ENCODE data around the gene LMO1. TPM values are rescaled to one million over a fixed set of nuclear protein-coding genes. Genes with fewer than 3 reads are reported as not detected.

Gene LMO1
- total RNA-seq, 2 experiments from 2014 or later = not detected

GRCh38 chr11:8204025-8204424, 59.7 kb downstream of the LMO1 start:
- Mint-ChIP-seq H3K4me3 (no peak overlapping the region), H3K4me1 (no peaks in the 10 kb centered on the region)
- CTCF ChIA-PET = interaction anchor here (1.0 to 2.2 kb wide), 2 partner anchors 11 to 60 kb away, joined by 3 to 5 read pairs; partner anchors contain the start of gene LMO1

DNA sequence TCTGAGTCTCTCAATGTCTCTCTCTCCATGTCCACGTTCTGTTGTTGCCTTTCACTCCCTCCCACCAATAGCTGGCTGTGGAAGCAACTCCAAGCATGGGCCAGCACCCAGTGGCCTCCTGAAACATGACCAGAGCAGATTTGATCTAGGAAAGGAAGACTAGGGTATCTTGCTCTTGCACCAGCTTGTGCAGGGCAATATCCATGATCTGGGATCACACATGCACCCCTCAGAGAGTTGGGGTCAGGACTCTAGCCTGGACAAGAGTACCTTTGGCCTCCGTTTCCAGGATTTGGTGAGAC, 60.3 kb downstream of the LMO1 start:
- no peak for DNase-seq

More at GRCh38 chr11:8204025-8204424, 59.7 kb downstream of the LMO1 start:
- Mint-ChIP-seq H3K9me3 (ENCODE audit: low read depth) (no peaks in the 10 kb centered on the region), H3K27ac (no peak overlapping the region), H3K36me3 (no peaks in the 10 kb centered on the region), H3K27me3 (peaks cover 30% of the 10 kb centered on the region)
- no peak for DNase-seq
- no peak for ATAC-seq

DNA sequence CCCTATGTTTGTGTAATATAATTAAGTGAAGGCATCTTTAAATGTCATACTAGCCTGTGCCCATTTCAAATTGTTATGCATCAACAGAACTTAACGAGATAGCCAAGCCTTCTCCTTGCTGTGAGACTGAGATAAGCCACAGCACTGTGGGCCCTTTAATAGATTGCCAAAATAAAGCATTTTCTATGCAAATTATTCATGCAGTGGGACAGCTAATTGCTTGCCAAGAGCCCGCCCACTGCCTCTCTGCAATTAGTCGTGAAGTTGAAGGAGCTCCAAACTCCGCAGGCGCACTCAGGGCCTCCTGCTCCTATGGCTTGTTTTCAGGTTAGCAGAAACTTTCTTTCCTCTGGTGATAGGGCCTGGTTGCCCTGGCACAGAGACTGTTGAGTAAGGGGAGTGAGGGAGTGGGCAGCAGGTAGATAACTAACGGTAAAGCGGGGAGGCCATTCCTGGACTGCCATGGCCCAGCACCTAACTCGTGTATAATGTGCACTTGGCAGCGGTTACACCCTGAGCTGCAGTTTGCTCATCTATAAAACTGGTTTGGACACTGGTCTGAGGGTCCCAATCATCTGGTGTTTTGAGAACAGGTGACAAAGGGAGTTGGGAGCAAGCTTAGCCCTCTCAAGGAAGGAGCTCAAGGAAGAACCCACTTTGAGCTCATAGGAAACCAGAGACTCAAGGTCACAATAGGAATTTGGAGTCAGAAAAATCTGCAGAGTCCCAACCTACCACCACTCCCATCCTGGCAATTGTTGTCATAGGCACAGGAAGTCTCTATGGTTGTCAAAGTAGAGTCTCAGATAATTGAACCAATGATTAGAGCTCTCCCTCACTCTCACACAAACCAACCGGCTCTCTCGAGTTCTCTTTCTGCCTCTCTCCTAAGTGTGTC, 60.9 kb downstream of the LMO1 start:
- Mint-ChIP-seq H3K27ac (no peak overlapping the region), H3K27me3 (peaks cover 29% of the 10 kb centered on the region), H3K36me3 (no peaks in the 10 kb centered on the region), H3K9me3 (ENCODE audit: low read depth) (no peaks in the 10 kb centered on the region), H3K4me1 (no peaks in the 10 kb centered on the region), H3K4me3 (no peak overlapping the region)
- ATAC-seq (no peak), DNase-seq (no peak)
- CTCF ChIA-PET = interaction anchor here (1.1 to 2.2 kb wide), 2 partner anchors 61 to 104 kb away, joined by 3 to 5 read pairs; partner anchors contain the start of gene LMO1

More for the DNA sequence above, 60.3 kb downstream of the LMO1 start:
- Mint-ChIP-seq H3K4me3 (no peak overlapping the region), H3K27me3 (peaks cover 29% of the 10 kb centered on the region), H3K4me1 (no peaks in the 10 kb centered on the region), H3K9me3 (ENCODE audit: low read depth) (no peaks in the 10 kb centered on the region), H3K27ac (no peak overlapping the region), H3K36me3 (no peaks in the 10 kb centered on the region)
- CTCF ChIA-PET = interaction anchor here (1.0 to 2.2 kb wide), 2 partner anchors 11 to 61 kb away, joined by 3 to 5 read pairs; partner anchors contain the start of gene LMO1
- no peak for ATAC-seq

DNA sequence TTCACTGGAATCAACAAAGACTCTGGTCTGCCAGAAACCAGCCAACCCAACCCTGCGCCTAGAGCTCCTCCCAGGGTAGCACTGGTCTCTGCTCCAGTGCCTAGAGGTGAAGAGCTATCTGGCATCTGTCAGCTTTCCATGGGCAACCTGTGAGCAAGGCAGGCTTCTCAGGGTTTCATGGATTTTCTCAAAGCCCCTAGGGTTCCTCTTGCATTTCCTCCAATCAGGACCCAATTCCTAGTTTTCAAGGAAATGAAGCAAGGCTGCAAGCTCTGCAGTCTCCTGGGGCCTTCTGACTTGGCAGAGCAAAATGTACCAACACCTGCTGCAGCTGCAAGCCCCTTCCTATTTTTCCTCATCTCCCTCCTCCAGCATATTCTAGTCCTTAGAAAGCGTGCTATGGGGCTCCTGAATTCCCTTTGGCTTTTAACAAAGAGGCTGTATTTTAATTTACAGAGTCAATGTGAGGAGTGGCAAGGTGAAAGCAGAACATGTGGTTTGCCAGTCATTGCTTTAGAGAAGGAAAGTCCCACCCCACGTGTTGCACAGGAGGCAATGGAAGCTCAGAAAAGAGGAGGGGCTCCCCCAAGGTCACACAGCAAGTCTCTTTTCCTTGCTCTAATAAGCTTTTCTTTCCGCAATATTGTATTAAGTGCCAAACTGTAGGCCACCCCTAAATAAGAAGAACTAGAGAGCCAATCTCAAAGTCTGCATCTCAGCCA, 61.9 kb downstream of the LMO1 start:
- Mint-ChIP-seq H3K27ac (no peak overlapping the region), H3K36me3 (no peaks in the 10 kb centered on the region), H3K9me3 (ENCODE audit: low read depth) (no peaks in the 10 kb centered on the region), H3K4me1 (no peaks in the 10 kb centered on the region), H3K4me3 (no peak overlapping the region), H3K27me3 (peaks cover 27% of the 10 kb centered on the region)
- CTCF ChIA-PET = interaction anchor here (1.1 kb wide), 1 partner anchor 103 kb away, joined by 3 read pairs; no protein-coding TSS in a partner anchor
- ATAC-seq (no peak), DNase-seq (no peak)

DNA sequence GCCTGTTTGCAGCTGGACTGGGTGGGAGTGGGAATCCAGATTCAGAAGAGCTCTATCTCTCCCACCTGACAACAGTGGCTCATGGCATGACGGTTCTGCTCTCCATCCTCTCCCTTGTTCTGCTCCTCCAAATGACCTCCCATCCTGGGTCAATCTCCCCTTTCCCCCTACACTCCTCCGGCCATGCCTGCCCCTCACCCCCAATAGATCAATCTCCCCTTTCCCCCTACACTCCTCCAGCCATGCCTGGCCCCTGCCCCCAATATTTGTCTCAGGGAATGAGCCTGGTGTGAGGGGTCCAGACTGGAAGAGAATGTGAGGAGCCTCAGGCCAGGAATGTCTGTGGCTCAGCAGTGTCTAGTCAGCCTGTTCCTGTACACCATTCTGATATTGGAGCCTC, 64.0 kb downstream of the LMO1 start:
- H3K36me3 Mint-ChIP-seq = no peaks in the 10 kb centered on the region
- CTCF ChIA-PET = interaction anchor here (1.3 kb wide), 1 partner anchor 366 kb away, joined by 3 read pairs; no protein-coding TSS in a partner anchor
- H3K9me3 Mint-ChIP-seq (ENCODE audit: low read depth) = no peaks in the 10 kb centered on the region
- H3K27ac Mint-ChIP-seq = no peak overlapping the region
- ATAC-seq (no peak), DNase-seq (no peak)
- H3K4me3 Mint-ChIP-seq = no peak overlapping the region
- no peaks in the 10 kb centered on the region for H3K4me1 Mint-ChIP-seq
- H3K27me3 Mint-ChIP-seq = peaks cover 19% of the 10 kb centered on the region

- H3K4me1 Mint-ChIP-seq = no peaks in the 10 kb centered on the region
- DNase-seq (no peak), ATAC-seq (no peak)
- CTCF ChIA-PET = interaction anchor here (0.5 to 1.5 kb wide), 4 partner anchors 24 to 106 kb away, joined by 3 to 4 read pairs (median 3); partner anchors contain the start of gene LMO1
- no peaks in the 10 kb centered on the region for H3K9me3 Mint-ChIP-seq (ENCODE audit: low read depth)
- H3K36me3 Mint-ChIP-seq = no peaks in the 10 kb centered on the region
- H3K27me3 Mint-ChIP-seq = peaks cover 19% of the 10 kb centered on the region
- H3K4me3 Mint-ChIP-seq = no peak overlapping the region
- no peak overlapping the region for H3K27ac Mint-ChIP-seq
Measured at GRCh38 chr11:8196749-8197148, 66.9 kb downstream of the LMO1 start.

DNA sequence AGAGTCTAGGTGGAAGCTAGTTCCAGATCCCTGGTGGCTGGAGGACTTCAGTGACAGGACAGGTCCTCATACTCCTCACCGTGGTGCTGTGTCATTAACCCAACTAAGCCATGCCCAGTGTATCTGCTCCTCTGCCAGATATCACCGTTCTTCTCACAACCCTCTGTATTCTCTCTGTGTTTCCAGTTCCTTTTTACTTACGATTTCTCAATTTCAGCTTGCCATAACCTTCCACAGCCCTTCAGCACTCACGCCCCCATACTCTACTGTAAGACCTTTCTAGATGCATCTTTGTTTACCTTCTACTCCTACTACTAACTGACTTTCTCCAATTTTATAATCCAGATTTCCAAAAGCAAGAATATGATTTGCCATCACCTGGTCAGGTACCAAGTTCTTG, 68.7 kb downstream of the LMO1 start:
- CTCF ChIA-PET = interaction anchor here (3.5 kb wide), 1 partner anchor 68 kb away, joined by 19 read pairs; the partner anchor contains the start of gene LMO1
- Mint-ChIP-seq H3K27me3 (peaks cover 19% of the 10 kb centered on the region), H3K9me3 (ENCODE audit: low read depth) (no peaks in the 10 kb centered on the region), H3K4me1 (no peaks in the 10 kb centered on the region), H3K27ac (no peak overlapping the region), H3K36me3 (no peaks in the 10 kb centered on the region), H3K4me3 (no peak overlapping the region)
- no peak for ATAC-seq
- DNase-seq = no peak

DNA sequence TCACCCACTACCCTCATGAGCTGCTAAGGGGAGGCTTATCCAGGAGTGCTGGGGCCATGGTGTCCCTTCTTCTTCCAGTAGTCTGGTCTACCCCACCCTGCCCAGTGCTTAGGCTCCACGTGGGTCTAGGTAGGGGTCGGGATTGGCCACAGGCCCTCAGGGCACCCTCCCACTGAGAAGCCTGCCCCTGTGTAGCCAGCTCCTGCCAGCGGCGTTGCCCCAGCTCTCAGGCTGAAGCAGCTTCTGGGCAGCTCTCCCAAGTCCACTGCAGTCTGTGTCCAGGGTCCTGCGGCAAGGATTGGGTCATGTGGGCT, 70.8 kb downstream of the LMO1 start:
- DNase-seq (no peak), ATAC-seq (peak; percentile 39)
- Mint-ChIP-seq H3K27ac (no peak overlapping the region), H3K9me3 (ENCODE audit: low read depth) (no peaks in the 10 kb centered on the region), H3K27me3 (peaks cover 15% of the 10 kb centered on the region), H3K36me3 (no peaks in the 10 kb centered on the region), H3K4me3 (no peak overlapping the region), H3K4me1 (no peaks in the 10 kb centered on the region)
- CTCF ChIA-PET = interaction anchor here (0.8 to 3.5 kb wide), 5 partner anchors 11 to 373 kb away, joined by 3 to 19 read pairs (median 6); partner anchors contain the start of gene LMO1

DNA sequence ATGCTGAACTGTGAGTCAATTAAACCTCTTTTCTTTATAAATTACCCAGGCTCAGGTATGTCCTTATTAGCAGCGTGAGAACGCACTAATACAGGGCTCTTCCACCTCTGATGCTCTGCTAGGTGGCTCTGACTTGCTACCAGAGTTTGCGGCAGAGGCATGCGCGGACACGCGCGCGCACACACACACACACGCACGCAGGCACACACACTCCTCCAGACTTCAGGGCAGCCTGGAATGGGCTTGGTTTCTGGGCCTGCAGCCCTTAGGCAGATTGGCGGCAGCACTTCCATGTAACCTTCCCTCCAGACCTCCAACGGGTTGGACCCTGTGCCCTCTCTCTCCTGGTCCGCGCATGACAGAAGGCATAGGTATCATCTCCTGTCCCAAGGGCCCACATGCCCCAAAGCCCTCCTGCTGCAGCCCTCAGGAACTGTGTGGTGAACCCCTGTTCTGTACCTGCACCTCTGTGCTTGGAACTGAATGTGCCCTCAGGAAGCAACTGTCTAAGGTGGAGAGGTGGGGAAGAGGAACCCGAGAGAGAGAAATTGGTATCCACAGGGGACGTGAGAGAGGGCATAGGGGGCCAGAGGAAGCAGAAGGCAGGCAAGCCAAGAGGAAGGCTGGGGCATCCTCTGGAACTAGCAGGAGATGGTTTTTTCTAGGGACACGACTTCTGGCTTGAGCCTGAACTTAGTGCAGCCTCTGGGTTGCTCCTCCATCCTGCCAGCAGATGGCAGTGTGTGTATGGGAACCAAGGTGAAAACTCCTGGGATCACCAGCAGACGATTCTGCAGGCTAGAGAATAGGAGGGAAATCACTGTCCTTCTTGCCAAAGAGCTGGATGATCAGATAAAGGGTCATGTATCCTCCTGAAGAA, 71.4 kb downstream of the LMO1 start:
- H3K36me3 Mint-ChIP-seq = no peaks in the 10 kb centered on the region
- H3K27me3 Mint-ChIP-seq = peaks cover 13% of the 10 kb centered on the region
- peak; percentile 45 for ATAC-seq
- H3K27ac Mint-ChIP-seq = no peak overlapping the region
- no peaks in the 10 kb centered on the region for H3K9me3 Mint-ChIP-seq (ENCODE audit: low read depth)
- CTCF ChIA-PET = interaction anchor here (0.8 to 3.5 kb wide), 4 partner anchors 12 to 374 kb away, joined by 3 to 19 read pairs (median 6); partner anchors contain the start of gene LMO1
- DNase-seq = peak; percentile 52
- no peaks in the 10 kb centered on the region for H3K4me1 Mint-ChIP-seq
- H3K4me3 Mint-ChIP-seq = no peak overlapping the region

- peaks cover 12% of the 10 kb centered on the region for H3K27me3 Mint-ChIP-seq
- H3K4me3 Mint-ChIP-seq = no peak overlapping the region
- CTCF ChIA-PET = interaction anchor here (1.8 kb wide), 1 partner anchor 73 kb away, joined by 7 read pairs; the partner anchor contains the start of gene LMO1
- no peaks in the 10 kb centered on the region for H3K9me3 Mint-ChIP-seq (ENCODE audit: low read depth)
- H3K36me3 Mint-ChIP-seq = no peaks in the 10 kb centered on the region
- DNase-seq = no peak
- H3K4me1 Mint-ChIP-seq = no peaks in the 10 kb centered on the region
- ATAC-seq = no peak
- H3K27ac Mint-ChIP-seq = no peak overlapping the region
Measured at GRCh38 chr11:8190431-8190830, 73.2 kb downstream of the LMO1 start.

- Mint-ChIP-seq H3K27ac (no peak overlapping the region), H3K4me3 (no peak overlapping the region), H3K9me3 (ENCODE audit: low read depth) (no peaks in the 10 kb centered on the region), H3K4me1 (no peaks in the 10 kb centered on the region), H3K36me3 (no peaks in the 10 kb centered on the region), H3K27me3 (peaks cover 20% of the 10 kb centered on the region)
- ATAC-seq = no peak
- CTCF ChIA-PET = no interaction called here
- DNase-seq = no peak
Measured at GRCh38 chr11:8186429-8186828, 77.2 kb downstream of the LMO1 start.

GRCh38 chr11:8183111-8183510, 80.6 kb downstream of the LMO1 start:
- DNase-seq = no peak
- peaks cover 22% of the 10 kb centered on the region for H3K27me3 Mint-ChIP-seq
- no peak overlapping the region for H3K4me3 Mint-ChIP-seq
- CTCF ChIA-PET = no interaction called here
- no peaks in the 10 kb centered on the region for H3K36me3 Mint-ChIP-seq
- no peak for ATAC-seq
- H3K27ac Mint-ChIP-seq = no peak overlapping the region
- no peaks in the 10 kb centered on the region for H3K9me3 Mint-ChIP-seq (ENCODE audit: low read depth)
- H3K4me1 Mint-ChIP-seq = no peaks in the 10 kb centered on the region

- ATAC-seq (no peak), DNase-seq (no peak)
- H3K4me1 Mint-ChIP-seq = no peaks in the 10 kb centered on the region
- CTCF ChIA-PET = no interaction called here
- H3K27me3 Mint-ChIP-seq = peaks cover 14% of the 10 kb centered on the region
- H3K27ac Mint-ChIP-seq = no peak overlapping the region
- H3K4me3 Mint-ChIP-seq = no peak overlapping the region
- no peaks in the 10 kb centered on the region for H3K9me3 Mint-ChIP-seq (ENCODE audit: low read depth)
- no peaks in the 10 kb centered on the region for H3K36me3 Mint-ChIP-seq
Measured at GRCh38 chr11:8180469-8180868, 83.2 kb downstream of the LMO1 start.

Measured in activated CD8-positive, alpha-beta memory T cell treated with anti-CD3 and anti-CD28 coated beads, Interleukin-2, amount 10 ng/mL, durations not matched to agents 7 days and 5 days (primary cell).